Medulla oblongata (tissue), 1 donor: ENCODE results near the gene TRIM43B.
"Not testable (repeated sequence)": the region's sequence is repeated elsewhere in the genome, so short reads cannot be mapped to it uniquely, and the experiment has no call there.

Source experiments
- DNase-seq: peaks from one replicate; pipeline ENCODE4 v3.0.0-alpha.2; 2015; ENCODE audit errors: extremely low spot score

Gene TRIM43B

DNA sequence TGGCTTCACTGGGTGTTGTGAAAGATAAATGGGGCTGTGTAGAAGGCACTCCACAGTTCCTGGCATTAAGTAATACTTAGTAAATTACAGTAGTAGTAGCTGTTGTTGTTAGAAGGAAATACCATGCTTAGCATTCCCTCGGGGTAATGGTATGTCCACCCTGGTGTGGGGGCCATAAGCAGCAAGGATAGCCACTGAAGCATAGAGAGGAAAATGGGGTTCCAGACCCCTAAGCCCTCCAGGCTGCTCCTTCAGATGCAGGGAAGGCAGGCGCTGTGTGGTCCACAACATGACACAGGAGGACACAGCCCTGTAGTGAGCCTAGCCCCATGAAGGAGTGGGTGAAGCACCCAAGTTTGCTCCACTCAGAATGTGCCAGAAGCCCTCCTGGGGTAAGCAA, 50.6 kb downstream of the TRIM43B start:
- DNase-seq: not testable (repeated sequence)

DNA sequence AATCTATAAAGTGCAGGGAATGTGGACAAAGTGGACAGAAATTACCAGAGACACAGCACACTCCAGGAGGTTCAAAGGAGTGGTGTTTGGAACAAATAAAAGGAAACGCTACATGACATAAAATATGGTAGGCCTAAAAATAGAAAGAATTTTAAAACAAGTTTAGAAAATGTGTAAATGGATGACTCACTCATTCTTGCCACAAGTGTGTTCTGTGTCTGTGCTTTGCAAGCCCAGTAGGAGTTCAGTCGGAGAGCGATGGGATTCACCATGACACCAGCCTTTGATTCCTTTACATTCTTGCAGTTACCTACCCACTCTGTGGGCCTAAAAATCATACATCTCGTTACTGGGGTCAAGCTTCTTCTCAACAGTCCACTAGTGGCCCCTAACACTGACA, 51.2 kb downstream of the TRIM43B start:
- not testable (repeated sequence) for DNase-seq

DNA sequence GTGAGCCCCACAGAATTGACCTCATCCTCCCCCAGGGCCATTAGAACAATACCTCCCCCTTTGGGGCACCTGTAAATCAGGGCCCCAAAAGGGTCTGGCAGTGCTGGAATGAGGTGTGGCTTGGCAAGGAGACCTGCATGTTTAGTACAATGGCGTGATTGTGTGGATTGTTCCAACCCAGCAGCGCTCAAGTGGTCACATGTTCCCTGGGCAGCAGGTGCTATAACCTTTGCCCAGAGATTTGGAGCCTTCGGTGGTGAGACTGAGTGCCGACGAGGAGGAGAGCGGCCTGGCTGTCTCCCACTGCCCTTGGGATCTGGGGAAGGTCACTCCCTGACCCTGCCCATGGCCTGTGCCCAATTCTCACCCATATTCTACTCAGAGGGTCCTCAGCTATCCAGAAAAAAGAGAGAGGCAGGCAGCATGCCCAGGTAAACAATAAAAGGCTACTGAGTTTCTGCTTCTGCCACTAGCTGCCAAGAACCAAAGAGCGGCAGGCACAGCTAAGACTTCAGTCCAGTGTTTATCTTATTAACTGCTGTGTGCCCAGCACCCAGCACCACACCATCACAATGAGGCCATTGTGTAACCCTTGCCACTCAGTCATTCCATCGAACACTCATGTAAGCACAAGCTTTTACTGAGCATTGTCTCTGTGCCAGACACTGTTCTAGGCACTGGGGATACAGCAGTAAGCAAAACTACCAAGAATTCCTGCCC, 54.6 kb downstream of the TRIM43B start:
- DNase-seq: not testable (repeated sequence)

DNA sequence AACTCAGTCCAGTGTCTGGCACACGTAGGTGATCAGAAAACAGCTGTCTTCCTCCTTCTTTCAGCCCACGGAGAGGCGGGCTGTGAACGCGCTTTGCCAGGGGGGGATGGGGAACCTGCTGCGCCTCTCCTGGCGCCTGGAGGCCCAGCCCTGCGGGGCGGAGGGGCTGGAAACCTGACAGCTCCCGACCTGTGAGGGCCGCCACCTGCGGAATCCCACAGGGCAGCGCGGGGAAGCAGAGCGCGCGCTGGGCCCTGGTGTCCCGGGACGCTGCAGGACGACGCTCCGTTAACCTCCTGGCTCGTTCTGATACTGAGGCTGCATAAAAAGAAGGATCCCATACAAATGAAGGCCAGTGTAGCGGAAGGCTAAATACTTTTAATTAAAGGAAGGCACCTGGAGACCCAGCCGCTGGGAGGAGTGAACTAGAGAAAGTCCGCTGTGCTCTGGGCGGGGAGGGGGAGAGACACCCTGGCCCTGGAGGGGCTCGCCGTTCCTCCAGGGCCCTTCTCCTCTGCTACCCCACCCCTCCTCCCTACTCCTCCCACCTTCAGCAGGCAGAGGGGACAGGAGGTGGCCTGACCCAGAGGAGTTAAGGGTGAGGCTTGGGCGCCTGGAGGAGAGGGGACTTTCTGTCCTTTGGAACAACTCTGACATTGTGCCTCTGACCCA, 57.2 kb downstream of the TRIM43B start:
- DNase-seq: not testable (repeated sequence)
